Neural progenitor cell (in vitro differentiated cells): ENCODE data around the gene LRP1B. TPM values are rescaled to one million over a fixed set of nuclear protein-coding genes. Genes with fewer than 3 reads are reported as not detected.
"Not testable (repeated sequence)": the region's sequence is repeated elsewhere in the genome, so short reads cannot be mapped to it uniquely, and the experiment has no call there.

Experiments used
- DNase-seq: peaks from one replicate; pipeline ENCODE4 v3.0.0-alpha.2; 2016; ENCODE audit warnings: low spot score
- H2AFZ ChIP-seq: fragments of 200-600 bp; sonication (generic); replicated peaks from 2 replicates; pipeline ENCODE4 v1.6.1; 2016; ENCODE audit warnings: antibody characterized with exemption
- H3F3A ChIP-seq: fragments of 200-600 bp; sonication (generic); 2 replicates; pipeline ENCODE4 v1.6.1; 2016; ENCODE audit warnings: antibody characterized with exemption, low read depth
- H3K27ac ChIP-seq: fragments of 200-600 bp; sonication (generic); 2 replicates; pipeline ENCODE4 v1.5.1; 2016; ENCODE audit warnings: mild to moderate bottlenecking
- H3K27me3 ChIP-seq: fragments of 200-600 bp; sonication (generic); 2 replicates; pipeline ENCODE4 v1.6.1; 2016; ENCODE audit warnings: mild to moderate bottlenecking, moderate library complexity
- H3K36me3 ChIP-seq: fragments of 200-600 bp; sonication (generic); 2 replicates; pipeline ENCODE4 v1.5.1; 2016
- H3K4me1 ChIP-seq: fragments of 200-600 bp; sonication (generic); 2 replicates; pipeline ENCODE4 v1.6.1; 2016; ENCODE audit warnings: mixed run types
- H3K4me2 ChIP-seq: fragments of 200-600 bp; sonication (generic); 2 replicates; pipeline ENCODE4 v1.6.1; 2016
- H3K4me3 ChIP-seq: fragments of 200-600 bp; sonication (generic); 2 replicates; pipeline ENCODE4 v1.5.1; 2016
- H3K79me2 ChIP-seq: fragments of 200-600 bp; sonication (generic); 2 replicates; pipeline ENCODE4 v1.6.1; 2016; ENCODE audit warnings: low read depth
- H3K9ac ChIP-seq: fragments of 200-600 bp; sonication (generic); 2 replicates; pipeline ENCODE4 v1.6.1; 2016
- H3K9me3 ChIP-seq: fragments of 200-600 bp; sonication (generic); 2 replicates; pipeline ENCODE4 v1.5.1; 2016; ENCODE audit warnings: low read depth
- H4K20me1 ChIP-seq: fragments of 200-600 bp; sonication (generic); 2 replicates; pipeline ENCODE4 v1.6.1; 2016; ENCODE audit warnings: low read depth
- H3K27ac Mint-ChIP-seq: 3 replicates; pipeline ENCODE4 v1.8.0; 2021; ENCODE audit warnings: mixed read lengths
- H3K27me3 Mint-ChIP-seq: 2 replicates; pipeline ENCODE4 v1.8.0; 2022; ENCODE audit warnings: low read depth, mild to moderate bottlenecking, inconsistent platforms, moderate library complexity, mixed read lengths; ENCODE audit not compliant: insufficient read depth
- H3K36me3 Mint-ChIP-seq: 3 replicates; pipeline ENCODE4 v1.8.0; 2021; ENCODE audit warnings: mixed read lengths
- H3K4me1 Mint-ChIP-seq: 3 replicates; pipeline ENCODE4 v1.8.0; 2021; ENCODE audit warnings: mixed read lengths
- H3K4me3 Mint-ChIP-seq: 3 replicates; pipeline ENCODE4 v1.8.0; 2021; ENCODE audit warnings: mild to moderate bottlenecking, moderate library complexity, mixed read lengths
- H3K9me3 Mint-ChIP-seq: 3 replicates; pipeline ENCODE4 v1.8.0; 2020; ENCODE audit warnings: mixed read lengths
- CTCF ChIP-seq: fragments of 200-600 bp; sonication (generic); IDR thresholded peaks from 2 replicates; pipeline ENCODE4 v1.5.1; 2017; ENCODE audit warnings: antibody characterized with exemption, mild to moderate bottlenecking
- EZH2 ChIP-seq: fragments of 200-600 bp; sonication (generic); IDR thresholded peaks from 2 replicates; pipeline ENCODE4 v1.6.1; 2017; ENCODE audit warnings: antibody characterized with exemption, mild to moderate bottlenecking, moderate library complexity
- EZH2phosphoT487 ChIP-seq: fragments of 200-600 bp; sonication (generic); IDR thresholded peaks from 2 replicates; pipeline ENCODE4 v1.6.1; 2017; ENCODE audit warnings: antibody characterized with exemption
- total RNA-seq: library from RNA; depleted of rRNA; stranded (reverse); fragments of >200 nt; gene quantifications from 2 replicates; pipeline ENCODE4 v1.2.3, GENCODE V29; 2015; ENCODE audit warnings: low replicate concordance

The LRP1B gene
- total RNA-seq, 1 donor from 2014 or later = not detected

- no peak for DNase-seq
- Mint-ChIP-seq H3K36me3 (no peaks in the 10 kb centered on the region), H3K4me1 (peaks cover 6% of the 10 kb centered on the region), H3K9me3 (no peaks in the 10 kb centered on the region), H3K27ac (no peak overlapping the region), H3K27me3 (no peaks in the 10 kb centered on the region), H3K4me3 (no peak overlapping the region)
- Histone ChIP-seq H3K9ac (no peak overlapping the region), H3K4me2 (no peak overlapping the region), H3K27me3 (no peaks in the 10 kb centered on the region), H3K79me2 (no peaks in the 10 kb centered on the region), H3K4me3 (no peak overlapping the region), H4K20me1 (no peaks in the 10 kb centered on the region), H3K4me1 (no peaks in the 10 kb centered on the region), H3K27ac (no peak overlapping the region), H3F3A (no peaks in the 10 kb centered on the region), H2AFZ (no peak overlapping the region), H3K9me3 (no peaks in the 10 kb centered on the region), H3K36me3 (no peaks in the 10 kb centered on the region)
- TF ChIP-seq EZH2phosphoT487 (no peak), CTCF (no peak), EZH2 (no peak)
Observed at GRCh38 chr2:140344838-140345237, 1786.0 kb downstream of the LRP1B start.

GRCh38 chr2:140344266-140344665 lies 1786.5 kb downstream of the LRP1B start:
- not testable (repeated sequence) for H3K4me1 ChIP-seq, H3K9me3 ChIP-seq, H3K36me3 ChIP-seq, H3K27me3 ChIP-seq, H3K27me3 Mint-ChIP-seq, H3K27ac ChIP-seq, H3K4me1 Mint-ChIP-seq, H4K20me1 ChIP-seq, DNase-seq, H3K4me2 ChIP-seq, H3K9ac ChIP-seq, H2AFZ ChIP-seq, H3K4me3 ChIP-seq, H3K4me3 Mint-ChIP-seq, H3K36me3 Mint-ChIP-seq, H3K79me2 ChIP-seq, H3K27ac Mint-ChIP-seq, H3F3A ChIP-seq, H3K9me3 Mint-ChIP-seq

- no peak overlapping the region for H3K9ac ChIP-seq
- no peak overlapping the region for H3K4me2 ChIP-seq
- H3K36me3 ChIP-seq = no peaks in the 10 kb centered on the region
- H3K4me1 ChIP-seq = no peaks in the 10 kb centered on the region
- Mint-ChIP-seq H3K36me3 (no peaks in the 10 kb centered on the region), H3K27me3 (no peaks in the 10 kb centered on the region), H3K4me3 (no peak overlapping the region), H3K27ac (no peak overlapping the region), H3K4me1 (peaks cover 2% of the 10 kb centered on the region), H3K9me3 (no peaks in the 10 kb centered on the region)
- no peak for DNase-seq
- no peaks in the 10 kb centered on the region for H3K9me3 ChIP-seq
- no peak overlapping the region for H3K27ac ChIP-seq
- peak overlapping the region; percentile 35 for H2AFZ ChIP-seq
- H4K20me1 ChIP-seq = no peaks in the 10 kb centered on the region
- no peak overlapping the region for H3K4me3 ChIP-seq
- H3F3A ChIP-seq = no peaks in the 10 kb centered on the region
- TF ChIP-seq EZH2 (no peak), EZH2phosphoT487 (no peak), CTCF (no peak)
- H3K79me2 ChIP-seq = no peaks in the 10 kb centered on the region
- no peaks in the 10 kb centered on the region for H3K27me3 ChIP-seq
Observed at GRCh38 chr2:140338795-140339194, 1792.0 kb downstream of the LRP1B start.

DNA sequence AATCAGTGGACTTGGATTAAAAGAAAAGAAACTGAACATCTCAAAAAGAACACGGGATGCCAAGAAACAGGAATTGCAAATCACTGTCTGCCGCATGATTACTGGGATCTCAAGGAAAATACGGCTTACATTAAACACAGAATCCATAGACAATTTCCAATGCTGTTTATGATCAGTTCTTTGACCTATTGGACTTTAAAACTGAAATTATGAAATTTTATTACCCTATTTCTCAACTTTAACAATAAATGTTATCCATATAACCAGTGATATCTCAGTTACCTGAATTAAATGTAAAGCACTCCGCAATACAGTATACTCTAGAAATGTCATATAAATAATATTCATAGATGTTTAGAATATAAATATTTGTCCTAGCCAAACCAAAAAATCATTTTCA lies 1793.8 kb downstream of the LRP1B start:
- no peak overlapping the region for H3K4me3 Mint-ChIP-seq
- Histone ChIP-seq H3K9me3 (no peaks in the 10 kb centered on the region), H2AFZ (no peak overlapping the region), H3K27me3 (no peaks in the 10 kb centered on the region), H3K4me1 (no peaks in the 10 kb centered on the region), H3K36me3 (no peaks in the 10 kb centered on the region), H3K4me2 (no peak overlapping the region), H3K27ac (no peak overlapping the region), H4K20me1 (no peaks in the 10 kb centered on the region), H3F3A (no peaks in the 10 kb centered on the region), H3K79me2 (no peaks in the 10 kb centered on the region), H3K9ac (no peak overlapping the region), H3K4me3 (no peak overlapping the region)
- peaks cover 2% of the 10 kb centered on the region for H3K4me1 Mint-ChIP-seq
- DNase-seq = no peak
- no peak overlapping the region for H3K27ac Mint-ChIP-seq
- H3K9me3 Mint-ChIP-seq = no peaks in the 10 kb centered on the region
- no peaks in the 10 kb centered on the region for H3K27me3 Mint-ChIP-seq
- no peak for TF ChIP-seq EZH2
- TF ChIP-seq CTCF = no peak
- no peak for TF ChIP-seq EZH2phosphoT487
- no peaks in the 10 kb centered on the region for H3K36me3 Mint-ChIP-seq
